Activated T-cell treated with anti-CD3 and anti-CD28 coated beads, Interleukin-2, amount 50 U/mL, for 24 hours (primary cell): Measurements from ENCODE around the gene RTEL1.
"Not testable (repeated sequence)": the region's sequence is repeated elsewhere in the genome, so short reads cannot be mapped to it uniquely, and the experiment has no call there.

Experiments used
- DNase-seq: peaks from one replicate; pipeline ENCODE4 v3.0.0-alpha.2; 2020
- H3K27ac Mint-ChIP-seq: 2 replicates; pipeline ENCODE4 v1.8.0; 2020; ENCODE audit warnings: mild to moderate bottlenecking, mixed read lengths
- H3K27me3 Mint-ChIP-seq: 2 replicates; pipeline ENCODE4 v1.8.0; 2020; ENCODE audit warnings: mixed read lengths
- H3K36me3 Mint-ChIP-seq: 2 replicates; pipeline ENCODE4 v1.8.0; 2020; ENCODE audit warnings: low read depth, mixed read lengths
- H3K4me1 Mint-ChIP-seq: 2 replicates; pipeline ENCODE4 v1.8.0; 2020; ENCODE audit warnings: low read depth, mixed read lengths
- H3K4me3 Mint-ChIP-seq: 2 replicates; pipeline ENCODE4 v1.8.0; 2020; ENCODE audit warnings: mild to moderate bottlenecking, moderate library complexity, mixed read lengths
- H3K9me3 Mint-ChIP-seq: 2 replicates; pipeline ENCODE4 v1.8.0; 2020; ENCODE audit warnings: mixed read lengths

RTEL1 gene

GRCh38 chr20:63652192-63652980, 5.7 kb upstream of the RTEL1 start:
- H3K27ac Mint-ChIP-seq: no peak overlapping the region
- H3K4me1 Mint-ChIP-seq: peaks cover 23% of the 10 kb centered on the region
- DNase-seq: peak; percentile 66
- H3K4me3 Mint-ChIP-seq: peak overlapping the region; percentile 70
- H3K27me3 Mint-ChIP-seq: peaks cover 2% of the 10 kb centered on the region
- no peaks in the 10 kb centered on the region for H3K36me3 Mint-ChIP-seq
- H3K9me3 Mint-ChIP-seq: no peaks in the 10 kb centered on the region

- Mint-ChIP-seq H3K4me3 (peak within 1 kb of the TSS; percentile 77), H3K36me3 (peaks cover 5% of the 10 kb centered on the region), H3K27me3 (peaks cover 2% of the 10 kb centered on the region), H3K4me1 (peaks cover 30% of the 10 kb centered on the region), H3K27ac (peak within 1 kb of the TSS; percentile 88), H3K9me3 (no peaks in the 10 kb centered on the region)
- DNase-seq: peak; percentile 78
Observed at GRCh38 chr20:63653041-63653973, 4.8 kb upstream of the RTEL1 start, which contains the start of gene STMN3. STMN3 (minus strand) TSS chr20:63653424; CDS start chr20:63653345, 79 bp downstream.

GRCh38 chr20:63653974-63654668, 4.0 kb upstream of the RTEL1 start:
- H3K27ac Mint-ChIP-seq: peak overlapping the region; percentile 88
- no peak for DNase-seq
- peaks cover 36% of the 10 kb centered on the region for H3K4me1 Mint-ChIP-seq
- peaks cover 13% of the 10 kb centered on the region for H3K36me3 Mint-ChIP-seq
- peaks cover 2% of the 10 kb centered on the region for H3K27me3 Mint-ChIP-seq
- peak overlapping the region; percentile 77 for H3K4me3 Mint-ChIP-seq
- no peaks in the 10 kb centered on the region for H3K9me3 Mint-ChIP-seq

GRCh38 chr20:63655249-63655648, 2.9 kb upstream of the RTEL1 start:
- Mint-ChIP-seq H3K4me3 (no peak overlapping the region), H3K27me3 (peaks cover 2% of the 10 kb centered on the region), H3K27ac (no peak overlapping the region), H3K9me3 (no peaks in the 10 kb centered on the region), H3K36me3 (peaks cover 24% of the 10 kb centered on the region), H3K4me1 (peaks cover 46% of the 10 kb centered on the region)
- no peak for DNase-seq

- H3K36me3 Mint-ChIP-seq: peaks cover 36% of the 10 kb centered on the region
- no peaks in the 10 kb centered on the region for H3K9me3 Mint-ChIP-seq
- no peak for DNase-seq
- no peak overlapping the region for H3K4me3 Mint-ChIP-seq
- no peak overlapping the region for H3K27ac Mint-ChIP-seq
- H3K4me1 Mint-ChIP-seq: peaks cover 46% of the 10 kb centered on the region
- peaks cover 2% of the 10 kb centered on the region for H3K27me3 Mint-ChIP-seq
Observed at GRCh38 chr20:63656451-63656850, 1.7 kb upstream of the RTEL1 start.

- peak overlapping the region; percentile 97 for H3K4me3 Mint-ChIP-seq
- no peaks in the 10 kb centered on the region for H3K9me3 Mint-ChIP-seq
- no peak for DNase-seq
- peak overlapping the region; percentile 99 for H3K27ac Mint-ChIP-seq
- H3K36me3 Mint-ChIP-seq: peaks cover 46% of the 10 kb centered on the region
- no peaks in the 10 kb centered on the region for H3K27me3 Mint-ChIP-seq
- H3K4me1 Mint-ChIP-seq: peaks cover 42% of the 10 kb centered on the region
Observed at GRCh38 chr20:63657260-63657936, 714 bp upstream of the RTEL1 start.

- peak overlapping the region; percentile 97 for H3K4me3 Mint-ChIP-seq
- H3K27ac Mint-ChIP-seq: peak overlapping the region; percentile 99
- H3K36me3 Mint-ChIP-seq: peaks cover 58% of the 10 kb centered on the region
- no peaks in the 10 kb centered on the region for H3K27me3 Mint-ChIP-seq
- no peak for DNase-seq
- H3K4me1 Mint-ChIP-seq: peaks cover 42% of the 10 kb centered on the region
- no peaks in the 10 kb centered on the region for H3K9me3 Mint-ChIP-seq
Observed at GRCh38 chr20:63658749-63659187, 656 bp downstream of the RTEL1 start.

- Mint-ChIP-seq H3K4me3 (peak overlapping the region; percentile 97), H3K4me1 (peaks cover 36% of the 10 kb centered on the region), H3K27me3 (no peaks in the 10 kb centered on the region), H3K27ac (peak overlapping the region; percentile 99), H3K36me3 (peaks cover 62% of the 10 kb centered on the region), H3K9me3 (no peaks in the 10 kb centered on the region)
- DNase-seq: no peak
Observed at GRCh38 chr20:63659370-63659769, 1.3 kb downstream of the RTEL1 start.

- DNase-seq, H3K27me3 Mint-ChIP-seq, H3K27ac Mint-ChIP-seq, H3K9me3 Mint-ChIP-seq: not testable (repeated sequence)
- H3K36me3 Mint-ChIP-seq: peaks cover 69% of the 10 kb centered on the region
- H3K4me3 Mint-ChIP-seq: peak overlapping the region; percentile 97
- peaks cover 30% of the 10 kb centered on the region for H3K4me1 Mint-ChIP-seq
Observed at GRCh38 chr20:63660174-63660573, 2.1 kb downstream of the RTEL1 start.

- H3K27ac Mint-ChIP-seq: no peak overlapping the region
- H3K4me3 Mint-ChIP-seq: no peak overlapping the region
- peaks cover 74% of the 10 kb centered on the region for H3K36me3 Mint-ChIP-seq
- H3K4me1 Mint-ChIP-seq: peaks cover 30% of the 10 kb centered on the region
- H3K27me3 Mint-ChIP-seq: no peaks in the 10 kb centered on the region
- no peak for DNase-seq
- H3K9me3 Mint-ChIP-seq: no peaks in the 10 kb centered on the region
Observed at GRCh38 chr20:63660622-63661021, 2.5 kb downstream of the RTEL1 start.

- Mint-ChIP-seq H3K27me3 (no peaks in the 10 kb centered on the region), H3K4me3 (no peak overlapping the region), H3K36me3 (peaks cover 79% of the 10 kb centered on the region)
Observed at GRCh38 chr20:63661108-63661507, 3.0 kb downstream of the RTEL1 start.

GRCh38 chr20:63661959-63662812, 4.1 kb downstream of the RTEL1 start:
- Mint-ChIP-seq H3K4me3 (no peak overlapping the region), H3K9me3 (no peaks in the 10 kb centered on the region), H3K4me1 (peaks cover 27% of the 10 kb centered on the region), H3K27me3 (no peaks in the 10 kb centered on the region), H3K36me3 (peaks cover 85% of the 10 kb centered on the region), H3K27ac (no peak overlapping the region)
- DNase-seq: no peak

More at GRCh38 chr20:63661108-63661507, 3.0 kb downstream of the RTEL1 start:
- Mint-ChIP-seq H3K9me3 (no peaks in the 10 kb centered on the region), H3K27ac (no peak overlapping the region), H3K4me1 (peaks cover 30% of the 10 kb centered on the region)
- DNase-seq: no peak

- Mint-ChIP-seq H3K9me3 (no peaks in the 10 kb centered on the region), H3K27me3 (no peaks in the 10 kb centered on the region), H3K4me1 (peaks cover 21% of the 10 kb centered on the region), H3K36me3 (peaks cover 91% of the 10 kb centered on the region), H3K4me3 (no peak overlapping the region), H3K27ac (no peak overlapping the region)
- DNase-seq: no peak
Observed at GRCh38 chr20:63662813-63663189, 4.7 kb downstream of the RTEL1 start.
